ENCODE measurements around the gene SHB.

DNA sequence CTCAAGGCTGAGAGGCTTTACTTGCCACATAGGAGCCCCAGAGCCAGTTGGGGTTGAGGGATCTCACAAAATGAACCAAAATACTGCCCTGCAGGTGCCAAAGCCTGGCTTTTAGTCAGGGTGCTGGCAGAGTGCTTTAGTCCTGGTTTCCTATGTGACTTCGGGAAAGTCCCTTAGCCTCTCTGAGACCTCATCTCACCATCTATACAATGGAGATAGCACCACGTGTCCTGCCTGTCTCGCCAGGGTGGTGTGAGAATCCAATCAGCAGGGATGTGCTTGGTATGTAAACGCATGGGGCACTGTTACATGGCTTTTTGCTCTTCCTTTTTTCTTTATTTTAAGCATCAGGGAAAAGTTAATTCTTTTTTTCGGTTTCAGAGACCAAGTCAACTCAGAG, 68.3 kb downstream of the SHB start:
- TF ChIP-seq CTCF (IDR thresholded peaks at IDR 0.05) (no peak), POLR2A (IDR thresholded peaks at IDR 0.05) (no peak), EP300 (IDR thresholded peaks at IDR 0.05) (no peak), POLR2AphosphoS5 (IDR thresholded peaks at IDR 0.05) (no peak)
